NOMO-1 treated with DMSO at 0.1 percent for 48 hours (cell line): ENCODE measurements around the gene SLC25A39.
"Not testable (repeated sequence)": the region's sequence is repeated elsewhere in the genome, so short reads cannot be mapped to it uniquely, and the experiment has no call there.

Source experiments
- DNase-seq: peaks from one replicate; lab custom pipeline; 2025; ENCODE audit not compliant: unreplicated experiment; lab: John Stamatoyannopoulos, UW

SLC25A39 gene

GRCh38 chr17:44324571-44325275, at the start of gene SLC25A39:
Gene SLC25A39 (minus strand): TSS chr17:44324823. CDS start chr17:44323562, 1,261 bp downstream.
- DNase-seq, result peak; percentile 88

- DNase-seq, result no peak
These were observed 47.4 kb upstream of the SLC25A39 start for GRCh38 chr17:44372036-44372435.

- not testable (repeated sequence) for DNase-seq
These were observed 44.9 kb upstream of the SLC25A39 start for GRCh38 chr17:44369414-44370023.

- not testable (repeated sequence) for DNase-seq
These were observed 44.0 kb upstream of the SLC25A39 start for GRCh38 chr17:44368391-44369243.

- DNase-seq, result no peak
These were observed 42.8 kb upstream of the SLC25A39 start for GRCh38 chr17:44367231-44367979.

- DNase-seq, result not testable (repeated sequence)
These were observed 40.4 kb upstream of the SLC25A39 start for GRCh38 chr17:44365051-44365450.

- DNase-seq, result peak; percentile 11
These were observed 39.1 kb upstream of the SLC25A39 start, which contains the start of gene FAM171A2 for GRCh38 chr17:44363613-44364159. Gene FAM171A2 (minus strand): TSS chr17:44363853. CDS start chr17:44363714, 139 bp downstream.

- no peak for DNase-seq
These were observed 38.5 kb upstream of the SLC25A39 start for GRCh38 chr17:44362949-44363612.

GRCh38 chr17:44362459-44362948, 37.9 kb upstream of the SLC25A39 start:
- DNase-seq, result no peak

- no peak for DNase-seq
These were observed 37.0 kb upstream of the SLC25A39 start for GRCh38 chr17:44361292-44362260.

GRCh38 chr17:44360826-44361225, 36.2 kb upstream of the SLC25A39 start:
- DNase-seq, result no peak

GRCh38 chr17:44360144-44360533, 35.5 kb upstream of the SLC25A39 start:
- no peak for DNase-seq

GRCh38 chr17:44359458-44360143, 35.0 kb upstream of the SLC25A39 start:
- DNase-seq, result no peak

GRCh38 chr17:44359006-44359405, 34.4 kb upstream of the SLC25A39 start:
- DNase-seq, result no peak

GRCh38 chr17:44358066-44358465, 33.4 kb upstream of the SLC25A39 start:
- DNase-seq, result no peak

GRCh38 chr17:44356241-44356640, 31.6 kb upstream of the SLC25A39 start:
- no peak for DNase-seq

- no peak for DNase-seq
These were observed 31.0 kb upstream of the SLC25A39 start for GRCh38 chr17:44355642-44356099.
